Right lobe of liver (tissue), 4 donors: ENCODE measurements around the gene RELT.

Experiments
- CTCF ChIP-seq, 4 donors: fragments of 200-600 bp in 3 of 4; fragments of 450-650 bp in 1 of 4; IDR thresholded peaks; one replicate each; pipeline versions ENCODE4 v1.5.1 to v1.8.0; 2016 to 2022; ENCODE audit warnings: antibody characterized with exemption in 4 of 4, mild to moderate bottlenecking in 2 of 4
- POLR2A ChIP-seq: fragments of 450-650 bp; IDR thresholded peaks from one replicate; pipeline ENCODE4 v1.6.1; 2017; ENCODE audit warnings: antibody characterized with exemption, mild to moderate bottlenecking
- donor health status: DM: no; HTN: no; CAD: no.
- donor health status: DM: no; HTN: no; CAD: no.
- donor health status: DM: no; HTN: yes; CAD: no.

GRCh38 chr11:73396251-73396930 is 20.2 kb downstream of the RELT start:
- TF ChIP-seq CTCF (IDR thresholded peaks at IDR 0.05): no peak
- no peak for TF ChIP-seq POLR2A
